NCI-H1930 (cell line): ENCODE data around the gene SLC39A6.
"Not testable (repeated sequence)": the region's sequence is repeated elsewhere in the genome, so short reads cannot be mapped to it uniquely, and the experiment has no call there.

Source experiments
- DNase-seq, 2 experiments: peaks; one replicate each; lab custom pipeline; 2025; lab: John Stamatoyannopoulos, UW

The SLC39A6 gene

DNA sequence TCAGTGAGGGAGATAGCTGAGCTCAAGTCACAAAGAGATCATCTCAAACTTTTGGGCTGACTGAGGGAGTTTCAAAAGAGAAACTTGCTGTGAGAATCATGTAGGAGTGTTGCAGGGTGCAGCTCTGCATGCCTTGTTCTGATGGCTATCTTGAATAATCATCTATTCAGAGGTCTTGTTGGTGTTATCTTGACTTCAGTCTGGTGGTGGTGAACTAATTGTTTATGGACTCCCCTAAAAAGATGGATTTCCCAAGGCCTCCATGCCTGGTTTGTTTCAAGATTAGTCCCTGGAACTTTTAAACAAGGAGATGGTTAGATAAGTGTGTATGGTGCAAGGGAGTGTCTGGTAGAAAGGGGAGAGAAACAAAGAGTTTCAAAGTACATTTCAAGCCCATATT lies 29.8 kb downstream of the SLC39A6 start:
- no peak for DNase-seq

DNA sequence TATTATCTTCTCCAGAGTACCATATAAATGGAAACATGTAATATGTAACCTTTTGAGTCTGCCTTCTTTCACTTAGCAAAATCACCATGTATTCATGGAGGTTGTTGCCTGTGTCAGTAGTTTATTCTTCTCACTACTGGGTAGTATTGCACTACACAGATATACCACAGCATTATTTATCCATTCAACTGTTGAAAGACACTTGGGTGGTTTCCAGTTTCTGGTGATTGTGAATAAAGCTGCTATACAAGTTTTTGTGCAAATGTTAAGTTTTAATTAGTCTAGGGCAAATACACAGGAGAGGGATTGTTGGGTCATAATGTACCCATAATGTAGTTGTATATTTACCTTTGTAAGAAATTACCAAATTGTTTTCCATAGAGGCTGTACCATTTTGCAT lies 32.2 kb downstream of the SLC39A6 start:
- no peak for DNase-seq

GRCh38 chr18:36095936-36096519 lies 33.1 kb downstream of the SLC39A6 start:
- peak in 1 of 2 experiments; percentile 41 for DNase-seq

- no peak for DNase-seq
Observed at GRCh38 chr18:36094431-36094830, 34.7 kb downstream of the SLC39A6 start.

DNA sequence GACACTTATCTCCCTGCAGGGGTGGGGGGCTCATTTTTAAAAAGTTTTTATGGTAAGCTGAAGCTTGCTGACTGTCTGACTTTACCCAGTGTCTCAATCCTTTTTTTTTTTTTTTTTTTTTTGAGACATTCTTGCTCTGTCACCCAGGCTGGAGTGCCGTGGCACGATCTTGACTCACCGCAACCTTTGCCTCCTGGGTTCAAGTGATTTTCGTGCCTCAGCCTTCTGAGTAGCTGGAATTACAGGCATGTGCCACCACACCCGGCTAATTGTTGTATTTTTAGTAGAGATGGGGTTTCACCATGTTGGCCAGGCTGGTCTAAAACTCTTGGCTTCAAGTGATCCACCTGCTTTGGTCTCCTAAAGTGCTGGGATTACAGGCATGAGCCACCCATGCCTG lies 37.0 kb downstream of the SLC39A6 start:
- DNase-seq: not testable (repeated sequence)

- no peak for DNase-seq
Observed at GRCh38 chr18:36089001-36089400, 40.1 kb downstream of the SLC39A6 start.

DNA sequence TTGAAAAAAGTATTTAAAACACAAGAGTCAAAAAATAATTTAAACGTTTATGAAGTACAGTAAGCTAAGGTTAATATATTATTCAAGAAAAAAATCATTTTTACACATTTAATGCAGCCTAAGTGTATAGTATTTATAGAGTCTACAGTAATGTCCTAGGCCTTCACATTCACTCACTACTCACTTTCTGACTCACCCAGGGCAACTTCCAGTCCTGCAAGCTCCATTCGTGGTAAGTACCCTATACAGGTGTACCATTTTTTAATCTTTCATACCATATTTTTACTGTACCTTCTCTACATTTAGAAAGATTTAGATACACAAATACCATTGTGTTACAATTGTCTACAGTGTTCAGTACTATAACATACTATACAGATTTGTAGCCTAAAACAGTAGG lies 40.9 kb downstream of the SLC39A6 start:
- DNase-seq: no peak

DNA sequence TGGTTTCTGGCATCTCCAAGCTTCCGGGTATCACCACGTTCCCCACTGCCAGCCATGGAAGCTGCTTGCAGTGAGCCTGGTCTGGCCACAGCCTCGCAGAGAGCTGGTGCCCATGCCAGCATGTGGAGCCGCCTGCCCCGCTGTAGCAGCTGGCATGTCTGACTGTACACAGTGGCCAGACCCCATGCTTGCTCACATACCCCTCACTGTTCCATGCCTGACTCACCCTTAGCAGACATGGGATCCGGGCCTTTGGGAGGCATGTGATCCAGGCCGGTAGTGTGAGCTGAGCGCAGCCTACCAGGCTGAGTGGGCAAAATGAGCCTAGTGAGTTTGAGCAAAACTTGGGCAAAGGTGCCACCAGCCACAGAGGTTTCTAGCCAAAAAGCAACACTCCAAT lies 43.0 kb downstream of the SLC39A6 start:
- no peak for DNase-seq

- no peak for DNase-seq
Observed at GRCh38 chr18:36085195-36085594, 43.9 kb downstream of the SLC39A6 start.

GRCh38 chr18:36083729-36084128 lies 45.4 kb downstream of the SLC39A6 start:
- no peak for DNase-seq

- DNase-seq: not testable (repeated sequence)
Observed at GRCh38 chr18:36081118-36081517, 48.0 kb downstream of the SLC39A6 start.

GRCh38 chr18:36078751-36079529 lies 50.2 kb downstream of the SLC39A6 start:
- no peak for DNase-seq

- DNase-seq: not testable (repeated sequence)
Observed at GRCh38 chr18:36077764-36078163, 51.4 kb downstream of the SLC39A6 start.

DNA sequence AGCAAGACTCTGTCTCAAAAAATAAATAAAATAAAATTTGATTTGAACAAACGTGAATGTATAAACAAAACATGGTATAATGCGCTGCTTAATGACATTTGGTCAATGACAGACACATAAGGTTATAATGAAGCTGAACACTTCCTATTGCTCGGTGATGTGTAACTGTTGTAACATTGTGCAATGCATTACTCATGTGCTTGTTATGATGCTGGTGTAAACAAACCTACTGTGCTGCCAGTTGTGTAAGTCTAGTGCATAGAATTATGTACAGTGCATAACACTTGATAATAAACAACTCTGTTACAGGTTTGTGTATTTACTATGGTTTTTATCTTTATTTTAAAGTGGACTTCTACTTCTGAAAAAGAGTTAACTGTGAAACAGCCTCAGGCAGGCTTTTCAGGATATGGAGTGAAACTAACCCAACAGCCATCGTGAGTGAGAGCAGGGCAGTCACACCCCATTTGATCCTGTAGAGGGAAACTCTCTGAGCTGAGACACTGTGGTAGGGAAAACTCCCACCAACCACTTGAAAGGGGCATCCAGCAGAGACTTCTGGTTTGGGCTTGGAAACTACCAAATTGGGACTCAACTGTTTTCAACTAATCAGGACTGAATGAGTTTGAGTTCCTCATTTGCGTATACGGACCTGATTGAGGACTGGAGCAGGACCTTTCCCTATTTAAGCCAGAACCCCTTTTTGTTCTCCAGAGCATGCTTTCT lies 53.1 kb downstream of the SLC39A6 start:
- peak in 1 of 2 experiments; percentile 36 for DNase-seq

DNA sequence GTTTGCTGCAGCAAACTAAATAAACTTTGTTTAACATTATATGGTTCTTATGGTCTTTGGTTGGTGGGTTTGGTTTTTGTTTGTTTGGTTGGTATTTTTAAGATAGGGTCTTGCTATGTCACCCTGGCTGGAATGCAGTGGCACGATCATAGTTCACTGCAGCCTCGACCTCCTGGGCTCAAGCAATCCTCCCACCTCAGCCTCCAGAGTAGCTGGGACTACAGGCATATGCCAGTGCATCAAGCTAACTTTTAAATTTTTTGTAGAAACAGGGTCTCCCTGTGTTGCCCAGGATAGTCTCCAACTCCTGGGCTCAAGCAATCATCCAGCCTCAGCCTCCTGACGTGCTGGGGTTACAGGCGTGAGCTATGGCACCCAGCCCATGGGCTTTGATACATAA lies 54.7 kb downstream of the SLC39A6 start:
- DNase-seq: no peak

- peak in 1 of 2 experiments; percentile 33 for DNase-seq
Observed at GRCh38 chr18:36073676-36074075, 55.5 kb downstream of the SLC39A6 start.

DNA sequence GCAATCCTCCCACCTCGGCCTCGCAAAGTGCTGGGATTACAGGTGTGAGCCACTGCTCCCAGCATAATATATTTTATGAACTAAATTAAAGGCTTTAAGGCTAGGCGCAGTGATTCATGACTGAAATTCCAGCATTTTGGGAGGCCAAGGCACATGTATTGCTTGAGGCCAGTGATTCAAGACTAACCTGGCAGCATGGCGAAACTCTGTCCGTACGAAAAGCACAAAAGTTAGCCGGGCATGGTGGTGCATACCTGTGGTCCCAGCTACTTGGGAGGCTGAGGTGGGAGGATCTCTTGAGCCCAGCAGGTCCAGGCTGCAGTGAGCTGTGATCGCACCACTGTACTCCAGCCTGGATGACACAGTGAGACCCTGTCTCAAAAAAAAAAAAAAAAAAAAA lies 56.7 kb downstream of the SLC39A6 start:
- DNase-seq: not testable (repeated sequence)

GRCh38 chr18:36067055-36067957 lies 61.8 kb downstream of the SLC39A6 start, which contains the start of gene RPRD1A:
Gene RPRD1A (minus strand): TSS chr18:36067559. CDS start chr18:36067404, 155 bp downstream.
- DNase-seq: peak; percentile 95 to 96

DNA sequence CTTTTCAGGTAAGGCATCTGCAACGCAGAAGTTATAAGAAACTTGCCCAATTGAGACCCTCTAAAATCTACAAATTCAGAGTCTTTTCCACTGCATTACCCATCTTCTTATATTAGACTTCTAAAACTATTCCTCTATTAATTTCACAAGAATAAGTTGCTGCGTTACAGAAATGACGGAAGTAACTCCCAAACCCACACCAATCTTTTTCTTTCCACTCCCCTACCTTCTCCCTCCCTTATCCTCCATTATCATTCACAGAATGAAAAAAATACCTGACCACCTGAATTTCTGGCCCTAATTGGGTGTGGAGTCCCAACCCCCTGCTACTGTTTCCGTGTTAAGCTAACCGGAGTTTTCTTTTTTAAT lies 62.5 kb downstream of the SLC39A6 start:
- DNase-seq: no peak

DNA sequence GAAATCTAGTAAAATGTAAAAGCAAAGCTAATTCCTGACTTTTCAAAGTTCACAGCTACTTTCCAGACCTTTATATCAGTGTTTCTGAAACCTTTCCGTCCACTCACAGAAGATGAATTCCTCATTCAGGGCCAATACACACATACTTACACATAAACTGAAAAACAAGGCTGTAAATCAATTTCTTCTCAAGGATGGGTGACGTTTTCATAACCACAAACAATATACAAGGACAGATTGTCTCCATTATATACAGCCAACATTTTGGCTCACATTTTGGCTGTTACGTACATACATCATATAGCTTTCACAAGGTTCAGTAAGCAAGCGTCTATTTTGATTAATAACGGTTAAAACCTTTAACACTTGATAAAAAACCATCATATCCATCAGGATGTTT lies 63.1 kb downstream of the SLC39A6 start:
- no peak for DNase-seq

DNA sequence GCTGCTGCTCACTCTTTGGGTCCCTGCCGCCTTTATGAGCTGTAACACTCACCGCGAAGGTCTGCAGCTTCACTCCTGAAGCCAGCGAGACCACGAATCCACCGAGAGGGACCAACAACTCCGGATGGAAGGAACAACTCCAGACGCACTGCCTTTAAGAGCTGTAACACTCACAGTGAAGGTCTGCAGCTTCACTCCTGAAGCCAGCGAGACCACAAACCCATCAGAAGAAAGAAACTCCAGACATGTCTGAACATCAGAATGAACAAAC lies 64.4 kb downstream of the SLC39A6 start:
- not testable (repeated sequence) for DNase-seq
